IPS-15b (cell line): ENCODE data around the gene TMED5.

Experiments used
- H3K27me3 ChIP-seq: one replicate; pipeline ENCODE4 v1.6.1; 2013; ENCODE audit warnings: low read length; ENCODE audit not compliant: control insufficient read depth, insufficient read depth
- H3K36me3 ChIP-seq: one replicate; pipeline ENCODE4 v1.6.1; 2013; ENCODE audit warnings: low read length; ENCODE audit not compliant: control insufficient read depth, insufficient read depth
- H3K4me1 ChIP-seq: one replicate; pipeline ENCODE4 v1.6.1; 2013; ENCODE audit warnings: mild to moderate bottlenecking, low read length; ENCODE audit not compliant: control insufficient read depth, insufficient read depth
- H3K4me3 ChIP-seq: one replicate; pipeline ENCODE4 v1.5.1; 2013; ENCODE audit warnings: low read depth, low read length
- H3K9ac ChIP-seq: one replicate; pipeline ENCODE4 v1.6.1; 2013; ENCODE audit warnings: low read depth, mild to moderate bottlenecking, low read length
- H3K9me3 ChIP-seq: one replicate; pipeline ENCODE4 v1.6.1; 2013; ENCODE audit warnings: mild to moderate bottlenecking, low read length; ENCODE audit not compliant: control insufficient read depth, insufficient read depth

Gene TMED5

GRCh38 chr1:93113127-93113526, 67.1 kb downstream of the TMED5 start:
- Histone ChIP-seq H3K4me3 (no peak overlapping the region), H3K9ac (no peak overlapping the region), H3K4me1 (peaks cover 15% of the 10 kb centered on the region), H3K27me3 (no peaks in the 10 kb centered on the region), H3K36me3 (peaks cover 3% of the 10 kb centered on the region), H3K9me3 (no peaks in the 10 kb centered on the region)

- H3K4me3 ChIP-seq = no peak overlapping the region
- no peaks in the 10 kb centered on the region for H3K36me3 ChIP-seq
Measured at GRCh38 chr1:93111561-93111960, 68.7 kb downstream of the TMED5 start.

GRCh38 chr1:93111065-93111464, 69.1 kb downstream of the TMED5 start:
- Histone ChIP-seq H3K4me3 (no peak overlapping the region), H3K4me1 (peaks cover 15% of the 10 kb centered on the region), H3K9ac (no peak overlapping the region), H3K27me3 (no peaks in the 10 kb centered on the region), H3K36me3 (no peaks in the 10 kb centered on the region), H3K9me3 (no peaks in the 10 kb centered on the region)

More at GRCh38 chr1:93111561-93111960, 68.7 kb downstream of the TMED5 start:
- no peak overlapping the region for H3K9ac ChIP-seq
- no peaks in the 10 kb centered on the region for H3K9me3 ChIP-seq
- peaks cover 15% of the 10 kb centered on the region for H3K4me1 ChIP-seq
- no peaks in the 10 kb centered on the region for H3K27me3 ChIP-seq

GRCh38 chr1:93109578-93109977, 70.6 kb downstream of the TMED5 start:
- Histone ChIP-seq H3K27me3 (no peaks in the 10 kb centered on the region), H3K9ac (no peak overlapping the region), H3K4me3 (no peak overlapping the region), H3K36me3 (no peaks in the 10 kb centered on the region), H3K9me3 (no peaks in the 10 kb centered on the region), H3K4me1 (peaks cover 15% of the 10 kb centered on the region)

- H3K4me1 ChIP-seq = peaks cover 15% of the 10 kb centered on the region
- H3K36me3 ChIP-seq = no peaks in the 10 kb centered on the region
- H3K27me3 ChIP-seq = no peaks in the 10 kb centered on the region
- no peak overlapping the region for H3K9ac ChIP-seq
- no peaks in the 10 kb centered on the region for H3K9me3 ChIP-seq
- no peak overlapping the region for H3K4me3 ChIP-seq
Measured at GRCh38 chr1:93108335-93108734, 71.9 kb downstream of the TMED5 start.

GRCh38 chr1:93107395-93107794, 72.8 kb downstream of the TMED5 start:
- Histone ChIP-seq H3K27me3 (no peaks in the 10 kb centered on the region), H3K36me3 (no peaks in the 10 kb centered on the region), H3K4me3 (no peak overlapping the region), H3K9me3 (no peaks in the 10 kb centered on the region), H3K4me1 (peaks cover 15% of the 10 kb centered on the region), H3K9ac (no peak overlapping the region)

- no peak overlapping the region for H3K9ac ChIP-seq
- H3K27me3 ChIP-seq = no peaks in the 10 kb centered on the region
- peaks cover 14% of the 10 kb centered on the region for H3K4me1 ChIP-seq
- no peak overlapping the region for H3K4me3 ChIP-seq
- peaks cover 3% of the 10 kb centered on the region for H3K36me3 ChIP-seq
- no peaks in the 10 kb centered on the region for H3K9me3 ChIP-seq
Measured at GRCh38 chr1:93106226-93106625, 74.0 kb downstream of the TMED5 start.

GRCh38 chr1:93102142-93102541, 78.1 kb downstream of the TMED5 start:
- H3K9me3 ChIP-seq = no peaks in the 10 kb centered on the region
- H3K27me3 ChIP-seq = no peaks in the 10 kb centered on the region
- H3K4me1 ChIP-seq = peaks cover 22% of the 10 kb centered on the region
- H3K4me3 ChIP-seq = no peak overlapping the region
- H3K36me3 ChIP-seq = peaks cover 3% of the 10 kb centered on the region
- H3K9ac ChIP-seq = no peak overlapping the region
